ENCODE data around the gene GRM8. TPM values are rescaled to one million over a fixed set of nuclear protein-coding genes. Genes with fewer than 3 reads are reported as not detected.

GRM8 gene
- total and polyA plus RNA-seq, 9 of the 15 experiments (the other 6 are each of a cell fraction or from before 2014, with no cell fraction given): 0.13 TPM; not detected in 7

- no peak for TF ChIP-seq RNF219 (CRISPR knock-in tag; IDR thresholded peaks at IDR 0.05)
- no peak for TF ChIP-seq NUFIP1 (IDR thresholded peaks at IDR 0.05; ENCODE audit: partially characterized antibody)
- no peak; the same call in 1 of the 2 replicates for TF ChIP-seq ZFX (CRISPR knock-in tag; IDR thresholded peaks at IDR 0.05)
- TF ChIP-seq TCF3 (CRISPR knock-in tag; IDR thresholded peaks at IDR 0.05): no peak
- TF ChIP-seq ZNF518B (CRISPR knock-in tag; IDR thresholded peaks at IDR 0.05): no peak
- no peak for TF ChIP-seq FOXA1 (IDR thresholded peaks at IDR 0.05; ENCODE audit: borderline replicate concordance)
- TF ChIP-seq TCFL5 (CRISPR knock-in tag; conservative IDR thresholded peaks at IDR 0.05): no peak
- TF ChIP-seq BCLAF1 (IDR thresholded peaks at IDR 0.05; ENCODE audit: borderline replicate concordance in 1 of 2, control insufficient read depth in 1 of 2, low read depth in 2 of 2, low read length in 1 of 2): no peak
- no peak for TF ChIP-seq BACH1 (tag; IDR thresholded peaks at IDR 0.05)
- no peak for TF ChIP-seq C11orf30 (IDR thresholded peaks at IDR 0.05; ENCODE audit: low read depth)
- TF ChIP-seq TSC22D4 (tag; IDR thresholded peaks at IDR 0.05): no peak
- TF ChIP-seq JUND (IDR thresholded peaks at IDR 0.05; ENCODE audit: borderline replicate concordance, low read depth, low read length): no peak
- peak; percentile 13; the same call in 2 of the 3 replicates for TF ChIP-seq JUND (tag; IDR thresholded peaks at IDR 0.05; ENCODE audit: borderline replicate concordance, low read depth, low read length)
- no peak for TF ChIP-seq POLR3G (IDR thresholded peaks at IDR 0.05; ENCODE audit: extremely low read depth, insufficient read length, insufficient replicate concordance)
Measured at GRCh38 chr7:126667742-126668366, 584.9 kb downstream of the GRM8 start (continued).

Measured in K562 (cell line).